OCI-LY1 (cell line): ENCODE results near the gene KCNK2.

Experiments
- CTCF ChIP-seq: fragments of 200-600 bp; sonication (generic), shearing (Covaris generic); IDR thresholded peaks from 2 replicates; pipeline ENCODE4 v1.5.1; 2017; ENCODE audit warnings: mild to moderate bottlenecking, antibody characterized with exemption, low read length, moderate library complexity, mixed read lengths
- EZH2 ChIP-seq: fragments of 200-600 bp; sonication (generic), shearing (Covaris generic); IDR thresholded peaks from 2 replicates; pipeline ENCODE4 v1.8.0; 2017; ENCODE audit warnings: borderline replicate concordance, mixed run types, mild to moderate bottlenecking, antibody characterized with exemption, low read length, moderate library complexity, mixed read lengths

- no peak for TF ChIP-seq EZH2
- no peak; the same call in 1 of the 2 replicates for TF ChIP-seq CTCF
These were observed 63.9 kb downstream of the KCNK2 start for GRCh38 chr1:215146240-215146975.
